Panc1 (cell line): ENCODE results near the gene DST.

Experiments
- POLR2AphosphoS5 ChIP-seq: IDR thresholded peaks from 2 replicates; pipeline ENCODE4 v1.6.1; 2012; ENCODE audit warnings: mild to moderate bottlenecking, low read depth, low read length, moderate library complexity
- SIN3A ChIP-seq: IDR thresholded peaks from 2 replicates; pipeline ENCODE4 v1.6.1; 2012; ENCODE audit warnings: low read depth, mild to moderate bottlenecking, low read length, moderate library complexity, borderline replicate concordance; ENCODE audit not compliant: insufficient read depth
- TF ChIP-seq, protein P1 (sequence below): fragments of 450-650 bp; IDR thresholded peaks from 2 replicates; pipeline ENCODE4 v1.5.1; 2017; ENCODE audit warnings: mild to moderate bottlenecking
- TF ChIP-seq, protein P2 (sequence below), 2 experiments: IDR thresholded peaks; 2 replicates each; pipeline ENCODE4 v1.6.1; 2011 to 2012; ENCODE audit warnings: low read depth in 2 of 2, control low read depth in 1 of 2, low read length in 1 of 2, mild to moderate bottlenecking in 1 of 2, moderate library complexity in 1 of 2; ENCODE audit not compliant: insufficient read depth in 1 of 2

DNA sequence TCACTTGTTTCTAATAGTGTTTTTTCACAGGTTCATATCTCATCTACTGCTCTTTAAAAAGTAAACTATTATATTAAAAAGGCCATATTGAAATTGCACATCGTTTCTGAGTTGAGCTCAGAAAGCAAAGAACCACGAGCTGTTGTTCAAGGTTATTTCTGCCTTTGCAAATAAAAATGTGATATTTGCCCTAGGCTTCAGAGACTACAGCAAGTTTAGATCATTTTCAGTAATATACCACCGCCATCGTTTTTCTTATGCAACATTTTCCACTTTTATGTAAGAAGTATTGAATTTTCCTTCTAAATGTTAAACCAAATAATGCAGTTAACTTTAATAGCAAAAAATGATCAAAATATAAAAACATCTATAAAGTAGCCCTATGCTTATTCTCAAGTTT is 71.1 kb downstream of the DST start:
- TF ChIP-seq, protein P1, sequence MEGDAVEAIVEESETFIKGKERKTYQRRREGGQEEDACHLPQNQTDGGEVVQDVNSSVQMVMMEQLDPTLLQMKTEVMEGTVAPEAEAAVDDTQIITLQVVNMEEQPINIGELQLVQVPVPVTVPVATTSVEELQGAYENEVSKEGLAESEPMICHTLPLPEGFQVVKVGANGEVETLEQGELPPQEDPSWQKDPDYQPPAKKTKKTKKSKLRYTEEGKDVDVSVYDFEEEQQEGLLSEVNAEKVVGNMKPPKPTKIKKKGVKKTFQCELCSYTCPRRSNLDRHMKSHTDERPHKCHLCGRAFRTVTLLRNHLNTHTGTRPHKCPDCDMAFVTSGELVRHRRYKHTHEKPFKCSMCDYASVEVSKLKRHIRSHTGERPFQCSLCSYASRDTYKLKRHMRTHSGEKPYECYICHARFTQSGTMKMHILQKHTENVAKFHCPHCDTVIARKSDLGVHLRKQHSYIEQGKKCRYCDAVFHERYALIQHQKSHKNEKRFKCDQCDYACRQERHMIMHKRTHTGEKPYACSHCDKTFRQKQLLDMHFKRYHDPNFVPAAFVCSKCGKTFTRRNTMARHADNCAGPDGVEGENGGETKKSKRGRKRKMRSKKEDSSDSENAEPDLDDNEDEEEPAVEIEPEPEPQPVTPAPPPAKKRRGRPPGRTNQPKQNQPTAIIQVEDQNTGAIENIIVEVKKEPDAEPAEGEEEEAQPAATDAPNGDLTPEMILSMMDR: no peak
- TF ChIP-seq POLR2AphosphoS5: no peak
- TF ChIP-seq, protein P2, sequence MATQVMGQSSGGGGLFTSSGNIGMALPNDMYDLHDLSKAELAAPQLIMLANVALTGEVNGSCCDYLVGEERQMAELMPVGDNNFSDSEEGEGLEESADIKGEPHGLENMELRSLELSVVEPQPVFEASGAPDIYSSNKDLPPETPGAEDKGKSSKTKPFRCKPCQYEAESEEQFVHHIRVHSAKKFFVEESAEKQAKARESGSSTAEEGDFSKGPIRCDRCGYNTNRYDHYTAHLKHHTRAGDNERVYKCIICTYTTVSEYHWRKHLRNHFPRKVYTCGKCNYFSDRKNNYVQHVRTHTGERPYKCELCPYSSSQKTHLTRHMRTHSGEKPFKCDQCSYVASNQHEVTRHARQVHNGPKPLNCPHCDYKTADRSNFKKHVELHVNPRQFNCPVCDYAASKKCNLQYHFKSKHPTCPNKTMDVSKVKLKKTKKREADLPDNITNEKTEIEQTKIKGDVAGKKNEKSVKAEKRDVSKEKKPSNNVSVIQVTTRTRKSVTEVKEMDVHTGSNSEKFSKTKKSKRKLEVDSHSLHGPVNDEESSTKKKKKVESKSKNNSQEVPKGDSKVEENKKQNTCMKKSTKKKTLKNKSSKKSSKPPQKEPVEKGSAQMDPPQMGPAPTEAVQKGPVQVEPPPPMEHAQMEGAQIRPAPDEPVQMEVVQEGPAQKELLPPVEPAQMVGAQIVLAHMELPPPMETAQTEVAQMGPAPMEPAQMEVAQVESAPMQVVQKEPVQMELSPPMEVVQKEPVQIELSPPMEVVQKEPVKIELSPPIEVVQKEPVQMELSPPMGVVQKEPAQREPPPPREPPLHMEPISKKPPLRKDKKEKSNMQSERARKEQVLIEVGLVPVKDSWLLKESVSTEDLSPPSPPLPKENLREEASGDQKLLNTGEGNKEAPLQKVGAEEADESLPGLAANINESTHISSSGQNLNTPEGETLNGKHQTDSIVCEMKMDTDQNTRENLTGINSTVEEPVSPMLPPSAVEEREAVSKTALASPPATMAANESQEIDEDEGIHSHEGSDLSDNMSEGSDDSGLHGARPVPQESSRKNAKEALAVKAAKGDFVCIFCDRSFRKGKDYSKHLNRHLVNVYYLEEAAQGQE (IDR thresholded peaks at IDR 0.05; ENCODE audit: insufficient read depth in 1 of 2, low read depth in 2 of 2, low read length in 1 of 2): no peak
- no peak for TF ChIP-seq SIN3A
